CD4-positive, alpha-beta memory T cell (primary cell): ENCODE results near the gene RNFT2. TPM values are rescaled to one million over a fixed set of nuclear protein-coding genes. Genes with fewer than 3 reads are reported as not detected.

ENCODE experiments used
- CTCF ChIA-PET: fragments of 350-600 bp; sonication (Branson Sonifier 250); formaldehyde crosslinking; loops from one replicate; lab custom pipeline; 2021; ENCODE audit warnings: inconsistent platforms; ENCODE audit not compliant: partially characterized antibody; lab: Charles Lee
- POLR2A ChIA-PET: fragments of 350-600 bp; sonication (Branson Sonifier 250); formaldehyde crosslinking; loops from one replicate; lab custom pipeline; 2021; ENCODE audit not compliant: partially characterized antibody; lab: Charles Lee
- DNase-seq, 5 donors: peaks; one replicate each; pipeline versions ENCODE4 v3.0.0 to v3.0.0-alpha.2; 2020 to 2022; ENCODE audit warnings: mixed read lengths in 1 of 5
- H3K27ac ChIP-seq: one replicate; pipeline ENCODE4 v1.7.0; 2013; ENCODE audit warnings: low read depth, low read length
- H3K27me3 ChIP-seq: 2 replicates; pipeline ENCODE4 v1.7.0; 2013; ENCODE audit warnings: mild to moderate bottlenecking, low read length, moderate library complexity; ENCODE audit not compliant: insufficient read depth
- H3K36me3 ChIP-seq: 2 replicates; pipeline ENCODE4 v1.7.0; 2013; ENCODE audit warnings: mild to moderate bottlenecking, low read length, moderate library complexity; ENCODE audit not compliant: insufficient read depth
- H3K4me1 ChIP-seq: 2 replicates; pipeline ENCODE4 v1.7.0; 2013; ENCODE audit warnings: mild to moderate bottlenecking, low read length, moderate library complexity; ENCODE audit not compliant: insufficient read depth
- H3K4me3 ChIP-seq, 2 donors: one replicate each; pipeline ENCODE4 v1.7.0; 2013; ENCODE audit warnings: low read length in 2 of 2, mild to moderate bottlenecking in 1 of 2
- H3K9me3 ChIP-seq, 2 donors: one replicate each; pipeline ENCODE4 v1.7.0; 2013; ENCODE audit warnings: low read length in 2 of 2, control low read depth in 1 of 2; ENCODE audit not compliant: control insufficient read depth in 1 of 2
- H3K27ac Mint-ChIP-seq, 7 donors: one replicate each; pipeline ENCODE4 v1.8.0; 2020 to 2021; ENCODE audit warnings: mixed read lengths in 7 of 7, mild to moderate bottlenecking in 6 of 7, inconsistent platforms in 3 of 7, moderate library complexity in 3 of 7
- H3K27me3 Mint-ChIP-seq, 2 donors: one replicate each; pipeline ENCODE4 v1.8.0; 2020 to 2021; ENCODE audit warnings: mixed read lengths in 2 of 2
- H3K36me3 Mint-ChIP-seq, 2 donors: one replicate each; pipeline ENCODE4 v1.8.0; 2020 to 2021; ENCODE audit warnings: mixed read lengths in 2 of 2, inconsistent platforms in 1 of 2, mild to moderate bottlenecking in 1 of 2
- H3K4me1 Mint-ChIP-seq, 4 donors: one replicate each; pipeline ENCODE4 v1.8.0; 2020 to 2021; ENCODE audit warnings: mixed read lengths in 4 of 4, mild to moderate bottlenecking in 1 of 4
- H3K4me3 Mint-ChIP-seq, 8 donors: one replicate each; pipeline ENCODE4 v1.8.0; 2020 to 2021; ENCODE audit warnings: mixed read lengths in 8 of 8, mild to moderate bottlenecking in 7 of 8, moderate library complexity in 6 of 8, inconsistent platforms in 3 of 8
- H3K9me3 Mint-ChIP-seq, 8 donors: one replicate each; pipeline ENCODE4 v1.8.0; 2020 to 2021; ENCODE audit warnings: mixed read lengths in 8 of 8, mild to moderate bottlenecking in 5 of 8, inconsistent platforms in 3 of 8, moderate library complexity in 1 of 8
- intact Hi-C: fragments of 100-400 bp; cut with micrococcal nuclease; formaldehyde crosslinking; loops from one replicate; pipeline ENCODE4 v1.15.1; 2023
- polyA plus RNA-seq, 2 donors: library from polyadenylated mRNA; unstranded; fragments of 300-500 nt; fragmentation: Illumina TruSeq; gene quantifications; one replicate each; pipeline ENCODE4 v1.2.3, GENCODE V29; 2021
- total RNA-seq, 2 experiments: library from RNA; stranded (reverse); gene quantifications; one replicate each; pipeline ENCODE4 v1.2.3, GENCODE V29; 2021

Gene RNFT2
- total and polyA plus RNA-seq, 4 experiments from 2014 or later = 0.88 to 5.9 (median 3.1) TPM

DNA sequence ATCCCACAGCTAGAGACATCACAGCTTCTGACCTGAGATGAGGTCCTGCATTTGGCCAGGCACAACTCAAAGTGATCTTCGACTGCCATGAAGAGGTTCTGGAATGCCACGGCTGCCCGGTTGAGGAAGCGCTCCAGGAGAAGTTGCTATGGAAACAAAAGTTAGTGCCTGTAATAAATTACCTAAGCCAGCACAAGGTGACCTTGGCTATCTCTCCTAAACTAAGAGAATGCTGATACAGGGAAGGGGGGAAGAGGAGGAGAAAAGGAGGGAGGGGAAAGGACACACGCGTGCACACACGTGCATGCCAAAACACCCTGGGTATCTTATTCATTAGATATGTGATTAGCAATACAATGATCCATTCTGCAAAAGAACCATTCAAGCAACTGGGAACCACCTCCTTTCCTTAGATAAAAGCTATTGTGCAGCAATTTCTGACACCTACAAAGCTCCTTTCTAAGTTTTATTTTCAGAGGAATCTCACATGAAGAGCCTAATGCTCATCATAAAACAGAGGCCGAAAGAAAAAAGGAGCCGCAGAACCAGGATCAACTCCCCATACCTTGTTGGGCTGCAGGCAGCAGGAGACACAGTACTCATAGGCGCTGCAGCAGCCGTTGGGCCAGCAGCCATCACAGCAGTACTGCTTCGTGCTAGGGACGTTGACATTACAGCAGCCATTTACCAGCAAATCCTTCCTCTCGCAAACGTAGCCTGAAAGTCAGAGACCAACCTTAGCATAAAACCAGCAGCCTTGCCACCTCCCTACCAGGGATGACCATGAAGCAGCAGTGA lies 18.2 kb upstream of the RNFT2 start:
- no peak overlapping the region for H3K27ac ChIP-seq
- Mint-ChIP-seq H3K9me3 (no peaks in the 10 kb centered on the region), H3K4me3 (no peak overlapping the region), H3K4me1 (peaks cover 0 to 5% (median 0%) of the 10 kb centered on the region in 4 donors), H3K36me3 (peaks cover 42 to 82% of the 10 kb centered on the region in 2 donors), H3K27me3 (no peaks in the 10 kb centered on the region), H3K27ac (no peak overlapping the region)
- POLR2A ChIA-PET = interaction anchor here (0.5 kb wide), 1 partner anchor 467 kb away, joined by 3 read pairs; no protein-coding TSS in a partner anchor
- H3K4me1 ChIP-seq = no peaks in the 10 kb centered on the region
- H3K36me3 ChIP-seq = peaks cover 72% of the 10 kb centered on the region
- CTCF ChIA-PET = interaction anchor here (1.8 to 2.4 kb wide), 2 partner anchors 11 to 17 kb away, joined by 6 to 16 read pairs; no protein-coding TSS in a partner anchor
- intact Hi-C loops = no loop called here
- no peaks in the 10 kb centered on the region for H3K9me3 ChIP-seq
- DNase-seq = no peak
- H3K27me3 ChIP-seq = no peaks in the 10 kb centered on the region
- H3K4me3 ChIP-seq = no peak overlapping the region

DNA sequence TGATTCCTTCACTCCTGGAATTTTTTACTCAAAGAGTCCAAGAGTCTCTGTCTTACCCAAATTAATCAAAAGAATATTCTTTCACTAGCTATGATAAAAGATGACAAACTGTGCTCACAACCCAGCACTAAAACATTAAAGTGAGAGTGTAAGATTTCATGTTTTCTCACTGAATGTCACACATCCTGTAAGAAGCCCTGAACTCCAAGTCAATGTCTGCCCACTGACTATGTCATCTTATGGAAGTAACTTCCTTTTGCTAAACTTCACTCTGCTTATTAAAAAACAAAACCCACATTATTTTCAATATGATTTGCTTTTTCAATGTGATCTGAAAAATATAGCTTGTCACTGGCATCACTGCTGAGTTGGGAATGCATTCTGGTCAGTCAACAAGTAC lies 15.9 kb upstream of the RNFT2 start:
- H3K27ac ChIP-seq = no peak overlapping the region
- Mint-ChIP-seq H3K4me3 (no peak overlapping the region), H3K9me3 (no peaks in the 10 kb centered on the region), H3K36me3 (peaks cover 22 to 62% of the 10 kb centered on the region in 2 donors), H3K27me3 (no peaks in the 10 kb centered on the region), H3K27ac (peak overlapping the region in 2 of 7 donors; percentile 14 to 73), H3K4me1 (peaks cover 6 to 16% (median 11%) of the 10 kb centered on the region in 4 donors)
- ChIA-PET CTCF (interaction anchor here (0.8 to 2.2 kb wide), 3 partner anchors 8 to 19 kb away, joined by 4 to 14 read pairs (median 9); no protein-coding TSS in a partner anchor), POLR2A (no interaction called here)
- no peaks in the 10 kb centered on the region for H3K27me3 ChIP-seq
- no peak for DNase-seq
- H3K36me3 ChIP-seq = peaks cover 52% of the 10 kb centered on the region
- no peaks in the 10 kb centered on the region for H3K9me3 ChIP-seq
- intact Hi-C loops = no loop called here
- no peak overlapping the region for H3K4me3 ChIP-seq
- no peaks in the 10 kb centered on the region for H3K4me1 ChIP-seq

DNA sequence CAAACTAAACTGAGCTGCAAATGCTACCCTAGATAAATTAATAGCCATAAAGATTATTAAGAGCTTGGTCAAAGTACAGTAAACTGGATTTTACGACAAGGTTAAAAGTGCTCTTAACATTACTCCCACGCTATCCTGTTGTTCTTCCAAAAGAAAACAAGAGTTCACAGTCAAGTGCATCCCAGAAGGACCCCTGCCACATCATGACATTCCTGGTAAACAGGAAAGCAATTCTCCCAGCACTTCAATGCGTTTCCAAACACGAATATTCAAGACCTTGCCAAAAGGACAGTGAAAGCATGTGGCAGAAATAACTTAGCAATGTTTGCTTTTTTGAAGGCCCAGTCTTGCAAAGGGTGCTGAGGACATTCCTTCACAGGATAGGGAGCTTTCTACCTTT lies 11.4 kb upstream of the RNFT2 start:
- DNase-seq = no peak
- Mint-ChIP-seq H3K36me3 (peaks cover 20 to 31% of the 10 kb centered on the region in 2 donors), H3K27ac (no peak overlapping the region), H3K4me3 (no peak overlapping the region), H3K4me1 (peaks cover 19 to 35% (median 28%) of the 10 kb centered on the region in 4 donors), H3K27me3 (no peaks in the 10 kb centered on the region), H3K9me3 (no peaks in the 10 kb centered on the region)
- intact Hi-C loops = no loop called here
- H3K9me3 ChIP-seq = no peaks in the 10 kb centered on the region
- H3K4me3 ChIP-seq = no peak overlapping the region
- no peaks in the 10 kb centered on the region for H3K4me1 ChIP-seq
- no peak overlapping the region for H3K27ac ChIP-seq
- H3K27me3 ChIP-seq = no peaks in the 10 kb centered on the region
- ChIA-PET POLR2A (no interaction called here), CTCF (interaction anchor here (1.2 to 4.7 kb wide), 3 partner anchors 17 to 39 kb away, joined by 3 to 24 read pairs (median 3); no protein-coding TSS in a partner anchor)
- H3K36me3 ChIP-seq = peaks cover 13% of the 10 kb centered on the region

DNA sequence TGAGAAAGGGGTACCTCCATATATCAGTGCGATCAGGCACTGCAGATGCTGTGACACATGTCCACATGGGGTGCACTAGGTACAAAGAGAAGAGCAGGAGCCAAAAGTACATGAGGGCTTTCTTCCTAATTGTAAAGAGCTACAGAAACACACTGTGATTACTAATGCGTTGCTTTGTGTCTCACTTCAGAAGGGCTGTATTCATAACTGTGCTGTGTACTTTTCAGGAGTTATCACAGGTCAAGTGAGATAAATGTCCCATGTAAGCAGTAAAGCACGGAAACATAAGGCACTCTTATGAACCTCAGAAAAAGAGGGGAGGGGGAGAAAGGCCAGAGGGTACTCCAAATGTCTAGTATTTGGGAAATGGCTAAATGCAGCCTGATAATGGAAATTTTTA lies 10.9 kb upstream of the RNFT2 start:
- DNase-seq = no peak
- no peaks in the 10 kb centered on the region for H3K4me1 ChIP-seq
- H3K4me3 ChIP-seq = no peak overlapping the region
- no peak overlapping the region for H3K27ac ChIP-seq
- Mint-ChIP-seq H3K27ac (peak overlapping the region in 1 of 7 donors; percentile 37), H3K4me3 (no peak overlapping the region), H3K27me3 (no peaks in the 10 kb centered on the region), H3K36me3 (peaks cover 14 to 29% of the 10 kb centered on the region in 2 donors), H3K4me1 (peaks cover 22 to 38% (median 30%) of the 10 kb centered on the region in 4 donors), H3K9me3 (no peaks in the 10 kb centered on the region)
- H3K9me3 ChIP-seq = no peaks in the 10 kb centered on the region
- peaks cover 8% of the 10 kb centered on the region for H3K36me3 ChIP-seq
- ChIA-PET CTCF (interaction anchor here (1.2 to 4.7 kb wide), 2 partner anchors 18 to 39 kb away, joined by 3 to 24 read pairs; no protein-coding TSS in a partner anchor), POLR2A (no interaction called here)
- intact Hi-C loops = no loop called here
- H3K27me3 ChIP-seq = no peaks in the 10 kb centered on the region

DNA sequence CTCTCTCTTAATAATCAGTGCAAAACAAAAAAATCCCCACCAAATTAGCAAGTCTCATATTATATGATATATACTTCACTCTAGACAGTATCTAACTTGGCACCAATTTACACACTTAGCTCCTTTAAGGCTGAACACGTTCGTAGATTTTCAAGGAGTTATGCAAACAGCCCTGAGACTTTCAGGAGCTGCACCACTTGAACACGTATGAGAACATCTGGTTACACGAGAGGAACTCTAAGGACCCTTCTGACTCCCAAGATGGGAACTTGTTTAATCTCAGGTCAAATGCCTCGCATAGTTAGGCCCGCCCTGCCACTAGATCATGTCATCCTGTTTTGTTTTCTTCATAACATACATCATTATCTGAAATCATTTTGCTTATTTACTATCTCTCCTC lies 10.2 kb upstream of the RNFT2 start:
- DNase-seq = no peak
- POLR2A ChIA-PET = no interaction called here
- H3K27ac Mint-ChIP-seq = peak overlapping the region in 1 of 7 donors; percentile 17
- Histone ChIP-seq H3K36me3 (peaks cover 2% of the 10 kb centered on the region), H3K9me3 (no peaks in the 10 kb centered on the region), H3K27ac (no peak overlapping the region), H3K27me3 (no peaks in the 10 kb centered on the region), H3K4me1 (no peaks in the 10 kb centered on the region), H3K4me3 (no peak overlapping the region)
- CTCF ChIA-PET = interaction anchor here (1.2 to 4.7 kb wide), 2 partner anchors 19 to 38 kb away, joined by 3 to 24 read pairs; no protein-coding TSS in a partner anchor
- no peaks in the 10 kb centered on the region for H3K27me3 Mint-ChIP-seq
- peaks cover 25 to 37% (median 34%) of the 10 kb centered on the region in 4 donors for H3K4me1 Mint-ChIP-seq
- intact Hi-C loops = no loop called here
- H3K9me3 Mint-ChIP-seq = no peaks in the 10 kb centered on the region
- H3K36me3 Mint-ChIP-seq = peaks cover 11 to 25% of the 10 kb centered on the region in 2 donors
- H3K4me3 Mint-ChIP-seq = no peak overlapping the region

DNA sequence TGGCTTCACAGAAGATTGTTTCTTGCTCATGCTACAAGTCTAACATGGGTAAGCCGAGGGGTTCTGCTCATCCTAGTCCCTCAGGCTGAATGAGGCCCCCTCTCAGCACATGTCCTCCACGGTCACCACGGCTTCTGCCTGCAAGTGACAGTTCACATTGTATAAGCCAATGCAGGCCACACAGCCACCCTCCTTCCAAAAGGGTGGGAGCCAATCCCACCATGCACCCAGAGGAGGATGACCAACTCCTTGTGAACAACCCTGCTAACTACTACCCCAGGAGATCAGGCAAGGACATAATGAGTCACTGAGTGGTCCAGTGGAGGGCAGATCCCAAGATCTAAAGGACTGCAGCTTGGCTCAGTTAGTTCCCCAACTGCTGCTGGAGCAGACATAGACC lies 6.3 kb upstream of the RNFT2 start:
- no peak overlapping the region for H3K27ac Mint-ChIP-seq
- ChIA-PET POLR2A (no interaction called here), CTCF (no interaction called here)
- H3K4me1 Mint-ChIP-seq = peaks cover 42 to 58% (median 45%) of the 10 kb centered on the region in 4 donors
- no peak for DNase-seq
- Histone ChIP-seq H3K36me3 (no peaks in the 10 kb centered on the region), H3K27me3 (no peaks in the 10 kb centered on the region), H3K4me1 (peaks cover 15% of the 10 kb centered on the region), H3K9me3 (no peaks in the 10 kb centered on the region), H3K27ac (no peak overlapping the region), H3K4me3 (no peak overlapping the region)
- no peak overlapping the region for H3K4me3 Mint-ChIP-seq
- H3K36me3 Mint-ChIP-seq = peaks cover 22 to 34% of the 10 kb centered on the region in 2 donors
- intact Hi-C loops = loop anchor here (10.0 kb wide), 1 partner anchor 1643 kb away; the partner anchor contains the start of genes SUDS3 and TAOK3
- H3K9me3 Mint-ChIP-seq = peaks cover 0 to 2% (median 0%) of the 10 kb centered on the region in 8 donors
- H3K27me3 Mint-ChIP-seq = no peaks in the 10 kb centered on the region

DNA sequence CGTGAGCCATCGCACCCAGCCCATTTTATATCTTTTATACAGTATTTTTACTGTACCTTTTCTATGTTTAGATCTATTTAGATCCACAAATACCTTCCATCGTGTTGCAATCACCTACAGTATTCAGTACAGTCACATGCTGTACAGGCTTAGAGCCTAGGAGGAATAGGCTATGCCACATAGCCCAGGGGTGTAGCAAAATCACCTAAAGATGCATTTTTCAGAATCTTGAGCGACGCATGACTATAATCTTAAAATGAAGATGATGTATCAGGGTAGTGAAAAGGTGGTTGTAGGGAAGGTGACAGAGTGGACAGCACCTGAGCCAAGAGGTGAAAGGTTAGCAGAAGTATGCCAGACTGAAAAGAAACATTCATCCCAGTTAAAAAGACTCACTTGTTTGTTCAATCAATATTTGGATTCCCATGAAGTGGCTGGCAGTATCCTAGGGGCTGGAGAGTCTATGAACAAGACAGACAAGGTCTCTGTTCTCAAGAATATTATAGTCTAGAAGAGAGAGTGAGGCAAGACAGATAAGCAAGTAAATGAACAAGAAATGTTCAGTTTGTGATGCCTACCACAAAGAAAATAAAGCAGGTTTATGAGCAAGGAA lies 3.9 kb upstream of the RNFT2 start:
- peaks cover 21 to 33% of the 10 kb centered on the region in 2 donors for H3K36me3 Mint-ChIP-seq
- CTCF ChIA-PET = no interaction called here
- no peak overlapping the region for H3K4me3 ChIP-seq

More for the DNA sequence above, 3.9 kb upstream of the RNFT2 start:
- Mint-ChIP-seq H3K4me1 (peaks cover 26 to 54% (median 42%) of the 10 kb centered on the region in 4 donors), H3K27me3 (no peaks in the 10 kb centered on the region), H3K27ac (peak overlapping the region in 3 of 7 donors; percentile 19 to 58 (median 20)), H3K4me3 (peak overlapping the region in 7 of 8 donors; percentile 15 to 62 (median 59)), H3K9me3 (peaks cover 0 to 2% (median 0%) of the 10 kb centered on the region in 8 donors)
- Histone ChIP-seq H3K9me3 (no peaks in the 10 kb centered on the region), H3K27ac (no peak overlapping the region), H3K27me3 (no peaks in the 10 kb centered on the region), H3K4me1 (peaks cover 27% of the 10 kb centered on the region), H3K36me3 (no peaks in the 10 kb centered on the region)
- POLR2A ChIA-PET = no interaction called here
- intact Hi-C loops = loop anchor here (10.0 kb wide), 1 partner anchor 1641 kb away; the partner anchor contains the start of genes SUDS3 and TAOK3
- DNase-seq = no peak
